HepG2 (cell line): Measurements from ENCODE around the gene EHD4. TPM values are rescaled to one million over a fixed set of nuclear protein-coding genes. Genes with fewer than 3 reads are reported as not detected.
A peak's percentile ranks its signal among the peaks of the same experiment; 100 is the strongest.

ENCODE experiments used
- ATAC-seq: fragments of 200-7000 bp; cut with Tn5 transposase; 3 replicates; pipeline ENCODE4 v1.9.1; 2020; ENCODE audit warnings: mild to moderate bottlenecking, moderate library complexity
- BruUV-seq: library from RNA; stranded (reverse); fragments of 400-500 nt; replicated peaks from 2 replicates; lab custom pipeline; 2021; lab: Mats Ljungman, UMichigan
- CTCF ChIA-PET: fragments of 300-600 bp; formaldehyde crosslinking; extraction: SDS; loops from one replicate; lab custom pipeline; 2021; ENCODE audit warnings: low total read pairs, inconsistent platforms, low intra/inter-chr PET ratio; lab: Yijun Ruan, JAX
- POLR2A ChIA-PET: fragments of 350-600 bp; sonication (Branson Sonifier 250); formaldehyde crosslinking; loops from one replicate; lab custom pipeline; 2020; ENCODE audit warnings: antibody characterized with exemption, inconsistent platforms; lab: Yijun Ruan, JAX
- DNase-seq: peaks from one replicate; pipeline ENCODE4 v3.0.0-alpha.2; 2015; ENCODE audit warnings: low spot score
- FAIRE-seq: peaks from 3 replicates; lab custom pipeline; 2011; peaks lifted over from hg19 to GRCh38; lab: Jason Lieb, UNC
- H2AFZ ChIP-seq: one replicate; pipeline ENCODE4 v1.6.1; 2011; ENCODE audit warnings: low read length, inconsistent platforms
- H3K27ac ChIP-seq: fragments of 300-600 bp; 3 replicates; pipeline ENCODE4 v1.8.0; 2011; ENCODE audit warnings: mixed run types, mild to moderate bottlenecking, mixed read lengths, low read length, inconsistent platforms; ENCODE audit not compliant: insufficient read depth; ENCODE audit errors: extremely low read length
- H3K27me3 ChIP-seq, 2 experiments: fragments of 200-600 bp in 1 of 2; 2 replicates in 1 of 2; 3 replicates in 1 of 2; pipeline versions ENCODE4 v1.6.0 to v1.8.0; 2011; ENCODE audit warnings: low read length in 2 of 2, mild to moderate bottlenecking in 2 of 2, moderate library complexity in 2 of 2, inconsistent platforms in 1 of 2; ENCODE audit not compliant: insufficient read depth in 2 of 2, control insufficient read depth in 1 of 2
- H3K36me3 ChIP-seq, 2 experiments: fragments of 200-600 bp in 1 of 2; replicated peaks in 1 of 2; 2 replicates in 1 of 2; 3 replicates in 1 of 2; pipeline versions ENCODE4 v1.5.1 to v1.8.0; 2011; ENCODE audit warnings: low read length in 2 of 2, inconsistent platforms in 1 of 2; ENCODE audit not compliant: insufficient read depth in 2 of 2, control insufficient read depth in 1 of 2
- H3K4me1 ChIP-seq: 2 replicates; pipeline ENCODE4 v1.5.1; 2012; ENCODE audit warnings: low read length, inconsistent platforms; ENCODE audit not compliant: insufficient read depth
- H3K4me2 ChIP-seq: 2 replicates; pipeline ENCODE4 v1.6.0; 2011; ENCODE audit warnings: low read depth, low read length, inconsistent platforms
- H3K4me3 ChIP-seq, 3 experiments: fragments of 200-600 bp in 1 of 3; sonication (generic), shearing (Covaris generic) in 1 of 3; replicated peaks in 1 of 3; 2 replicates each; pipeline ENCODE4 v1.5.1; 2011 to 2016; ENCODE audit warnings: low read length in 3 of 3, inconsistent platforms in 2 of 3, low read depth in 2 of 3, mild to moderate bottlenecking in 2 of 3, control low read depth in 1 of 3, mixed read lengths in 1 of 3; ENCODE audit not compliant: insufficient read depth in 1 of 3
- H3K79me2 ChIP-seq: one replicate; pipeline ENCODE4 v1.6.1; 2011; ENCODE audit warnings: low read length, inconsistent platforms; ENCODE audit not compliant: insufficient read depth
- H3K9ac ChIP-seq: 2 replicates; pipeline ENCODE4 v1.6.0; 2011; ENCODE audit warnings: mild to moderate bottlenecking, low read depth, low read length, inconsistent platforms; ENCODE audit not compliant: insufficient read depth
- H3K9me3 ChIP-seq: 2 replicates; pipeline ENCODE4 v1.5.1; 2012; ENCODE audit warnings: mild to moderate bottlenecking, low read length
- H4K20me1 ChIP-seq: 2 replicates; pipeline ENCODE4 v1.6.0; 2011; ENCODE audit warnings: inconsistent platforms, mild to moderate bottlenecking, low read length, moderate library complexity; ENCODE audit not compliant: insufficient read depth
- KLF11 ChIP-seq: IDR thresholded peaks from 2 replicates; pipeline ENCODE4 v1.6.1; 2016; ENCODE audit warnings: missing compliant biosample characterization
- NFIB ChIP-seq: sonication (generic); formaldehyde crosslinking; IDR thresholded peaks from 2 replicates; pipeline ENCODE4 v1.9.0; 2021; ENCODE audit warnings: missing genetic modification reagents, mild to moderate bottlenecking, borderline replicate concordance
- PPARG ChIP-seq: conservative IDR thresholded peaks from 2 replicates; pipeline ENCODE4 v1.6.1; 2016; ENCODE audit warnings: missing biosample characterization, missing genetic modification reagents
- TCF7L2 ChIP-seq: IDR thresholded peaks from 2 replicates; pipeline ENCODE4 v1.6.1; 2011; ENCODE audit warnings: mild to moderate bottlenecking, low read depth, low read length, moderate library complexity
- WGBS: methylation state at CpG from one replicate; pipeline ENCODE4 v1.1.6; 2017; ENCODE audit warnings: low lambda C conversion rate; 5-methylcytosine and 5-hydroxymethylcytosine counted together
- in situ Hi-C: cut with HindIII; loops from 2 replicates; pipeline ENCODE4 v1.10.0; 2017; ENCODE audit warnings: low pct_unique_long_range_greater_than_20kb; ENCODE audit not compliant: extremely low pct_ligation_motif_present
- intact Hi-C: fragments of 100-400 bp; cut with micrococcal nuclease; formaldehyde crosslinking; loops from one replicate; pipeline ENCODE4 v1.10.0; 2022; ENCODE audit not compliant: unreplicated experiment
- polyA plus RNA-seq, 8 experiments: library from polyadenylated mRNA; depleted of rRNA in 3 of 8; stranded (reverse) in 7 of 8; unstranded in 1 of 8; fragments of >200 nt; fragmentation: Illumina TruSeq in 4 of 8; extraction: Trizol in 4 of 8; gene quantifications; 2 replicates each; pipeline versions ENCODE4 v1.2.1 to v1.2.3, GENCODE V29; 2011 to 2016; ENCODE audit warnings: low read depth in 4 of 8, missing spikeins in 1 of 8, mixed read lengths in 1 of 8; ENCODE audit not compliant: insufficient read depth in 1 of 8
- total RNA-seq, 5 experiments: library from RNA; depleted of rRNA; stranded (reverse); fragments of >200 nt; fragmentation: Illumina TruSeq; extraction: Trizol; gene quantifications; 2 replicates each; pipeline ENCODE4 v1.2.3, GENCODE V29; 2016; ENCODE audit warnings: low read depth in 1 of 5
- TF ChIP-seq, protein P1 (sequence below): sonication (generic); formaldehyde crosslinking; IDR thresholded peaks from 2 replicates; pipeline ENCODE4 v1.4.0; 2020; ENCODE audit warnings: missing genetic modification reagents

The EHD4 gene
- total and polyA plus RNA-seq, 2 of the 13 experiments (the other 11 are each of a cell fraction or from before 2014, with no cell fraction given): 3.1 to 4.8 TPM

- ChIA-PET CTCF (no interaction called here), POLR2A (interaction anchor here (0.7 kb wide), 1 partner anchor 499 kb away, joined by 3 read pairs; no protein-coding TSS in a partner anchor)
- Histone ChIP-seq H3K4me2 (no peak overlapping the region), H3K4me3 (no peak overlapping the region), H2AFZ (no peak overlapping the region), H3K27ac (no peak overlapping the region), H3K9ac (no peak overlapping the region), H3K36me3 (peaks cover 2 to 6% of the 10 kb centered on the region in 2 experiments; a peak in 2 of 5 replicates), H3K79me2 (no peaks in the 10 kb centered on the region), H3K4me1 (peaks cover 14% of the 10 kb centered on the region), H3K9me3 (no peaks in the 10 kb centered on the region), H3K27me3 (no peaks in the 10 kb centered on the region), H4K20me1 (no peaks in the 10 kb centered on the region)
- ATAC-seq (no peak), FAIRE-seq (no peak), DNase-seq (no peak)
- intact Hi-C loops (no loop called here), in situ Hi-C loops (no loop called here)
- no peak for TF ChIP-seq NFIB (CRISPR knock-in tag)
- TF ChIP-seq, protein P1, sequence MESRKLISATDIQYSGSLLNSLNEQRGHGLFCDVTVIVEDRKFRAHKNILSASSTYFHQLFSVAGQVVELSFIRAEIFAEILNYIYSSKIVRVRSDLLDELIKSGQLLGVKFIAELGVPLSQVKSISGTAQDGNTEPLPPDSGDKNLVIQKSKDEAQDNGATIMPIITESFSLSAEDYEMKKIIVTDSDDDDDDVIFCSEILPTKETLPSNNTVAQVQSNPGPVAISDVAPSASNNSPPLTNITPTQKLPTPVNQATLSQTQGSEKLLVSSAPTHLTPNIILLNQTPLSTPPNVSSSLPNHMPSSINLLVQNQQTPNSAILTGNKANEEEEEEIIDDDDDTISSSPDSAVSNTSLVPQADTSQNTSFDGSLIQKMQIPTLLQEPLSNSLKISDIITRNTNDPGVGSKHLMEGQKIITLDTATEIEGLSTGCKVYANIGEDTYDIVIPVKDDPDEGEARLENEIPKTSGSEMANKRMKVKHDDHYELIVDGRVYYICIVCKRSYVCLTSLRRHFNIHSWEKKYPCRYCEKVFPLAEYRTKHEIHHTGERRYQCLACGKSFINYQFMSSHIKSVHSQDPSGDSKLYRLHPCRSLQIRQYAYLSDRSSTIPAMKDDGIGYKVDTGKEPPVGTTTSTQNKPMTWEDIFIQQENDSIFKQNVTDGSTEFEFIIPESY: 0 out of 2 replicates have a peak, but pooled peaks have one; percentile 7
- BruUV-seq: no TSS peak
- 98% methylated on average over 9 of the region's 9 CpGs for WGBS
These were observed 32.4 kb downstream of the EHD4 start for GRCh38 chr15:41939986-41940385.

- H3K36me3 ChIP-seq: peaks cover 2 to 6% of the 10 kb centered on the region in 2 experiments; a peak in 2 of 5 replicates
- H3K4me1 ChIP-seq: no peaks in the 10 kb centered on the region
- no peak for DNase-seq
- no peak overlapping the region for H3K9ac ChIP-seq
- no peak overlapping the region for H2AFZ ChIP-seq
- in situ Hi-C loops (no loop called here), intact Hi-C loops (no loop called here)
- H3K27me3 ChIP-seq: no peaks in the 10 kb centered on the region
- H3K79me2 ChIP-seq: no peaks in the 10 kb centered on the region
- 95% methylated on average over 4 of the region's 4 CpGs for WGBS
- ATAC-seq: no peak
- no peak for FAIRE-seq
- no peak overlapping the region for H3K4me3 ChIP-seq
- no peak overlapping the region for H3K4me2 ChIP-seq
- no TSS peak for BruUV-seq
- no peaks in the 10 kb centered on the region for H3K9me3 ChIP-seq
- H3K27ac ChIP-seq: no peak overlapping the region
- CTCF ChIA-PET: no interaction called here
- POLR2A ChIA-PET: no interaction called here
- TF ChIP-seq PPARG (no peak), KLF11 (no peak), TCF7L2 (no peak)
- no peaks in the 10 kb centered on the region for H4K20me1 ChIP-seq
These were observed 34.8 kb downstream of the EHD4 start for GRCh38 chr15:41937568-41937923.
